Natural killer cell treated with Interleukin-12 subunit alpha and Interleukin-12 subunit beta and Interleukin-15 and Interleukin-18, amount 100 ng/mL, for 72 hours (primary cell): ENCODE results near the gene AARS2. TPM values are rescaled to one million over a fixed set of nuclear protein-coding genes. Genes with fewer than 3 reads are reported as not detected.

Source experiments
- ATAC-seq, 2 donors: fragments of 150-1000 bp; cut with Tn5 transposase in 1 of 2; sonication (Bioruptor Pico), chemical (Tn5 transposase) in 1 of 2; 2 replicates each; pipeline ENCODE4 v1.10.0; 2021
- DNase-seq: peaks from one replicate; pipeline ENCODE4 v3.0.0; 2022; ENCODE audit warnings: low spot score
- H3K27ac Mint-ChIP-seq, 2 donors: 1 replicate in 1 of 2; 2 replicates in 1 of 2; pipeline ENCODE4 v1.8.0; 2022; ENCODE audit warnings: mixed read lengths in 2 of 2, mild to moderate bottlenecking in 1 of 2, moderate library complexity in 1 of 2
- H3K27me3 Mint-ChIP-seq, 2 donors: 1 replicate in 1 of 2; 2 replicates in 1 of 2; pipeline ENCODE4 v1.8.0; 2022; ENCODE audit warnings: mixed read lengths in 2 of 2
- H3K36me3 Mint-ChIP-seq: one replicate; pipeline ENCODE4 v1.8.0; 2022; ENCODE audit warnings: mixed read lengths
- H3K4me1 Mint-ChIP-seq, 2 donors: 1 replicate in 1 of 2; 2 replicates in 1 of 2; pipeline ENCODE4 v1.8.0; 2022; ENCODE audit warnings: low read depth in 2 of 2, mixed read lengths in 2 of 2, mild to moderate bottlenecking in 1 of 2
- H3K4me3 Mint-ChIP-seq: one replicate; pipeline ENCODE4 v1.8.0; 2022; ENCODE audit warnings: mixed read lengths
- H3K9me3 Mint-ChIP-seq: 2 replicates; pipeline ENCODE4 v1.8.0; 2022; ENCODE audit warnings: mixed read lengths
- total RNA-seq, 2 donors: library from RNA; stranded (reverse); gene quantifications; one replicate each; pipeline ENCODE4 v1.2.3, GENCODE V29; 2022

AARS2 gene
- total RNA-seq, 2 donors from 2014 or later, result 19.3 to 32.6 TPM

GRCh38 chr6:44255105-44255808 is 57.9 kb downstream of the AARS2 start:
- Mint-ChIP-seq H3K4me3 (peak overlapping the region; percentile 88), H3K27ac (peak overlapping the region; percentile 91 to 98), H3K36me3 (peaks cover 38% of the 10 kb centered on the region)

GRCh38 chr6:44254191-44255104 is 58.7 kb downstream of the AARS2 start:
- Mint-ChIP-seq H3K27me3 (no peaks in the 10 kb centered on the region), H3K36me3 (peaks cover 46% of the 10 kb centered on the region), H3K9me3 (no peaks in the 10 kb centered on the region), H3K4me1 (peaks cover 70 to 74% of the 10 kb centered on the region in 2 donors), H3K27ac (peak overlapping the region; percentile 91 to 98), H3K4me3 (peak overlapping the region; percentile 18)
- ATAC-seq, result no peak
- DNase-seq, result no peak

More at GRCh38 chr6:44255105-44255808, 57.9 kb downstream of the AARS2 start:
- no peaks in the 10 kb centered on the region for H3K27me3 Mint-ChIP-seq
- ATAC-seq, result peak in 1 of 2 donors; percentile 0
- peaks cover 62 to 66% of the 10 kb centered on the region in 2 donors for H3K4me1 Mint-ChIP-seq
- H3K9me3 Mint-ChIP-seq, result no peaks in the 10 kb centered on the region
- no peak for DNase-seq

GRCh38 chr6:44253307-44254101 is 59.6 kb downstream of the AARS2 start:
- Mint-ChIP-seq H3K36me3 (peaks cover 55% of the 10 kb centered on the region), H3K4me3 (peak overlapping the region; percentile 94), H3K27ac (peak overlapping the region; percentile 91 to 98), H3K4me1 (peaks cover 72 to 78% of the 10 kb centered on the region in 2 donors), H3K9me3 (no peaks in the 10 kb centered on the region), H3K27me3 (no peaks in the 10 kb centered on the region)
- ATAC-seq (no peak), DNase-seq (no peak)

GRCh38 chr6:44251576-44252524 is 61.3 kb downstream of the AARS2 start:
- H3K27ac Mint-ChIP-seq, result peak overlapping the region; percentile 91 to 98
- ATAC-seq (no peak), DNase-seq (no peak)
- H3K27me3 Mint-ChIP-seq, result no peaks in the 10 kb centered on the region
- peaks cover 69% of the 10 kb centered on the region for H3K36me3 Mint-ChIP-seq
- peak overlapping the region; percentile 94 for H3K4me3 Mint-ChIP-seq
- H3K4me1 Mint-ChIP-seq, result peaks cover 72 to 79% of the 10 kb centered on the region in 2 donors
- no peaks in the 10 kb centered on the region for H3K9me3 Mint-ChIP-seq

- no peak for ATAC-seq
- peaks cover 71% of the 10 kb centered on the region for H3K36me3 Mint-ChIP-seq
- H3K9me3 Mint-ChIP-seq, result no peaks in the 10 kb centered on the region
- peak overlapping the region; percentile 94 for H3K4me3 Mint-ChIP-seq
- no peak for DNase-seq
- peak overlapping the region; percentile 98 for H3K27ac Mint-ChIP-seq
- H3K4me1 Mint-ChIP-seq, result peaks cover 65 to 71% of the 10 kb centered on the region in 2 donors
- H3K27me3 Mint-ChIP-seq, result no peaks in the 10 kb centered on the region
These were observed 62.4 kb downstream of the AARS2 start for GRCh38 chr6:44250718-44251123.

GRCh38 chr6:44250067-44250717 is 63.0 kb downstream of the AARS2 start:
- peaks cover 65 to 71% of the 10 kb centered on the region in 2 donors for H3K4me1 Mint-ChIP-seq
- no peak for ATAC-seq

More at GRCh38 chr6:44250067-44250717, 63.0 kb downstream of the AARS2 start:
- Mint-ChIP-seq H3K9me3 (no peaks in the 10 kb centered on the region), H3K36me3 (peaks cover 71% of the 10 kb centered on the region), H3K27me3 (no peaks in the 10 kb centered on the region), H3K4me3 (peak overlapping the region; percentile 94), H3K27ac (peak overlapping the region; percentile 98)
- DNase-seq, result no peak

Other genes starting within 250 kb of the AARS2 start
- gene MRPL14, start 185.9 kb downstream of the AARS2 start, total RNA-seq, result 10 to 100 TPM; 36.5 to 49.9 TPM
- gene TMEM63B, start 185.8 kb downstream of the AARS2 start, total RNA-seq, result 10 to 100 TPM; 21.2 to 22.2 TPM
- not detected for gene CAPN11, start 154.5 kb downstream of the AARS2 start, total RNA-seq
- not detected for gene MYMX, start 96.4 kb downstream of the AARS2 start, total RNA-seq
- 10 to 100 TPM; 25.1 to 95.6 TPM for gene SLC29A1, start 89.8 kb downstream of the AARS2 start, total RNA-seq
- 1,000 to 10,000 TPM; 1,035 to 1,696 TPM for gene HSP90AB1, start 66.2 kb downstream of the AARS2 start, total RNA-seq
- 10 to 100 TPM; 34.6 to 39.4 TPM for gene SLC35B2, start 55.8 kb downstream of the AARS2 start, total RNA-seq
- 10 to 100 TPM; 24.1 to 26.1 TPM for gene NFKBIE, start 47.8 kb downstream of the AARS2 start, total RNA-seq
- not detected for gene TMEM151B, start 42.9 kb downstream of the AARS2 start, total RNA-seq
- not detected for gene SPATS1, start 29.3 kb upstream of the AARS2 start, total RNA-seq
- gene CDC5L, start 74.4 kb upstream of the AARS2 start, total RNA-seq, result 10 to 100 TPM; 21.6 to 22.6 TPM